ENCODE data around the gene ZKSCAN4. TPM values are rescaled to one million over a fixed set of nuclear protein-coding genes. Genes with fewer than 3 reads are reported as not detected.

ZKSCAN4 gene
- polyA plus RNA-seq, 2 of the 4 experiments (the other 2 are of a cell fraction) = 1.8 to 2.3 TPM

- TF ChIP-seq HOXB13 (CRISPR knock-in tag; IDR thresholded peaks at IDR 0.05; ENCODE audit: low read depth) = no peak
- TF ChIP-seq KDM1A (IDR thresholded peaks at IDR 0.05; ENCODE audit: low read depth) = no peak
- no peak for TF ChIP-seq HDAC2 (IDR thresholded peaks at IDR 0.05)
- TF ChIP-seq, protein P1, sequence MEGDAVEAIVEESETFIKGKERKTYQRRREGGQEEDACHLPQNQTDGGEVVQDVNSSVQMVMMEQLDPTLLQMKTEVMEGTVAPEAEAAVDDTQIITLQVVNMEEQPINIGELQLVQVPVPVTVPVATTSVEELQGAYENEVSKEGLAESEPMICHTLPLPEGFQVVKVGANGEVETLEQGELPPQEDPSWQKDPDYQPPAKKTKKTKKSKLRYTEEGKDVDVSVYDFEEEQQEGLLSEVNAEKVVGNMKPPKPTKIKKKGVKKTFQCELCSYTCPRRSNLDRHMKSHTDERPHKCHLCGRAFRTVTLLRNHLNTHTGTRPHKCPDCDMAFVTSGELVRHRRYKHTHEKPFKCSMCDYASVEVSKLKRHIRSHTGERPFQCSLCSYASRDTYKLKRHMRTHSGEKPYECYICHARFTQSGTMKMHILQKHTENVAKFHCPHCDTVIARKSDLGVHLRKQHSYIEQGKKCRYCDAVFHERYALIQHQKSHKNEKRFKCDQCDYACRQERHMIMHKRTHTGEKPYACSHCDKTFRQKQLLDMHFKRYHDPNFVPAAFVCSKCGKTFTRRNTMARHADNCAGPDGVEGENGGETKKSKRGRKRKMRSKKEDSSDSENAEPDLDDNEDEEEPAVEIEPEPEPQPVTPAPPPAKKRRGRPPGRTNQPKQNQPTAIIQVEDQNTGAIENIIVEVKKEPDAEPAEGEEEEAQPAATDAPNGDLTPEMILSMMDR (IDR thresholded peaks at IDR 0.05) = no peak
These were observed 30.9 kb upstream of the ZKSCAN4 start (continued) for GRCh38 chr6:28282926-28283325.

DNA sequence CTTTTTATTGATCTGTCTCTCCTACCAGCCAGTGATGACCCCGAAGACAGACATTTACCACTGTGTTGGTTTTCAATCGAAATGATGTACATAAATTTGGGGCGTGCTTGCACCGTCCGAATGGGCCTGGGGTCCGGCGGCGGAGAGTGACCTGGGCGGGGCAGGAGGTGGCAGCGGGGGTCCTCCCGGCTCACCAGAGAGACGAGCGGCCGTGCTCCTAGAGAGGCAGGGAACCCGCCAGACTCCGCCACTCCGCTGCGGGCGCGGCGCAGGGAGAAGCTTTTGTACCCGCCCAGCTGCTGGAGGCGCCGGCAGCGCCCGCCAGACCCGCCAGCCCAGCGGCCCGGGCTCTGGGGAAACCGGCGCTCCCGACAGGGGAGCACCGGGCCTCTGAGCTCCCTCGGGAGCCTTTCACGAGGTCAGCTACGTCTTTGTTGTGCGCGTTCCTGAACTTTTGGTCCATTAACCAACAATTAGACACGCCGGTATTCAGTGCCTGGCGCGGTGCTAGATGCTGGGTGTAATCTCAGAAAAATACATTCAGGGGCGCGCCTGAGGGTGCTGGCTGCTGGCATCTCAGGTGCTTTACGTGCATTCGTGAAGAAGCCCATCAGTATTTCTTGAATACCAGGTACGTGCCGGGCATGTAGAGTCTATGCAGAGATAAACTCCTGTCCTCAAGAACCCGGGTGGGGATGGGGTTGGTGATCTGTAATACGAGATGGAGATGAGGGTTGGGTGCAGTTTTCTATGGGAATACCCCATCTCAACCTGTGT, 29.4 kb upstream of the ZKSCAN4 start, which contains the start of gene PGBD1:
TSS of gene PGBD1 (plus strand) at position 285 of the 777 bp plus-strand sequence. CDS start 2,242 bp downstream, outside the sequence.
- Histone ChIP-seq H3K4me2 (peak within 1 kb of the TSS; percentile 68), H3K4me3 (peak within 1 kb of the TSS; percentile 88), H3K27ac (peak within 1 kb of the TSS; percentile 86 to 94), H3K4me1 (0 out of 3 replicates have a peak, but pooled peaks cover 3% of the 10 kb centered on the region), H3K9me3 (no peaks in the 10 kb centered on the region)
- POLR2A ChIA-PET = interaction anchor here (1.0 to 1.5 kb wide), 5 partner anchors 14 to 140 kb away, joined by 4 to 13 read pairs (median 6); partner anchors contain the start of genes ZKSCAN4, ZKSCAN8, ZSCAN26 and ZSCAN31
- CTCF ChIA-PET = interaction anchor here (0.8 kb wide), 2 partner anchors 12 to 54 kb away, joined by 3 read pairs; no protein-coding TSS in a partner anchor
- WGBS (ENCODE audit: missing lambda C conversion rate) = 1% methylated on average over 19 of the region's 50 CpGs
- DNase-seq (ENCODE audit: low read depth in 1 of 2, low spot score in 1 of 2) (peak; percentile 36 to 83), ATAC-seq (peak; percentile 96 to 99), FAIRE-seq (no peak)
- TF ChIP-seq HES2 (IDR thresholded peaks at IDR 0.05) = no peak
- no peak for TF ChIP-seq CBX2 (IDR thresholded peaks at IDR 0.05; ENCODE audit: borderline replicate concordance, low read depth)
- TF ChIP-seq, protein P2, sequence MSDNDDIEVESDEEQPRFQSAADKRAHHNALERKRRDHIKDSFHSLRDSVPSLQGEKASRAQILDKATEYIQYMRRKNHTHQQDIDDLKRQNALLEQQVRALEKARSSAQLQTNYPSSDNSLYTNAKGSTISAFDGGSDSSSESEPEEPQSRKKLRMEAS (IDR thresholded peaks at IDR 0.05) = peak; percentile 42; the same call in 1 of the 2 replicates
- TF ChIP-seq RARB (CRISPR knock-in tag; IDR thresholded peaks at IDR 0.05) = no peak
- no peak for TF ChIP-seq CHD4 (IDR thresholded peaks at IDR 0.05; ENCODE audit: borderline replicate concordance)
- TF ChIP-seq NR3C1 (IDR thresholded peaks at IDR 0.05) = no peak
- peak in 1 of 2 experiments; percentile 68; a peak in 2 of 5 replicates for TF ChIP-seq JUN (IDR thresholded peaks at IDR 0.05)
- TF ChIP-seq TP53 (CRISPR knock-in tag; IDR thresholded peaks at IDR 0.05) = no peak
- TF ChIP-seq, protein P3, sequence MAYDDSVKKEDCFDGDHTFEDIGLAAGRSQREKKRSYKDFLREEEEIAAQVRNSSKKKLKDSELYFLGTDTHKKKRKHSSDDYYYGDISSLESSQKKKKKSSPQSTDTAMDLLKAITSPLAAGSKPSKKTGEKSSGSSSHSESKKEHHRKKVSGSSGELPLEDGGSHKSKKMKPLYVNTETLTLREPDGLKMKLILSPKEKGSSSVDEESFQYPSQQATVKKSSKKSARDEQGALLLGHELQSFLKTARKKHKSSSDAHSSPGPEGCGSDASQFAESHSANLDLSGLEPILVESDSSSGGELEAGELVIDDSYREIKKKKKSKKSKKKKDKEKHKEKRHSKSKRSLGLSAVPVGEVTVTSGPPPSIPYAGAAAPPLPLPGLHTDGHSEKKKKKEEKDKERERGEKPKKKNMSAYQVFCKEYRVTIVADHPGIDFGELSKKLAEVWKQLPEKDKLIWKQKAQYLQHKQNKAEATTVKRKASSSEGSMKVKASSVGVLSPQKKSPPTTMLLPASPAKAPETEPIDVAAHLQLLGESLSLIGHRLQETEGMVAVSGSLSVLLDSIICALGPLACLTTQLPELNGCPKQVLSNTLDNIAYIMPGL (CRISPR knock-in tag; IDR thresholded peaks at IDR 0.05; ENCODE audit: borderline replicate concordance) = no peak
- no peak for TF ChIP-seq MAZ (IDR thresholded peaks at IDR 0.05; ENCODE audit: borderline replicate concordance, low read depth, low read length)
- TF ChIP-seq, protein P4, sequence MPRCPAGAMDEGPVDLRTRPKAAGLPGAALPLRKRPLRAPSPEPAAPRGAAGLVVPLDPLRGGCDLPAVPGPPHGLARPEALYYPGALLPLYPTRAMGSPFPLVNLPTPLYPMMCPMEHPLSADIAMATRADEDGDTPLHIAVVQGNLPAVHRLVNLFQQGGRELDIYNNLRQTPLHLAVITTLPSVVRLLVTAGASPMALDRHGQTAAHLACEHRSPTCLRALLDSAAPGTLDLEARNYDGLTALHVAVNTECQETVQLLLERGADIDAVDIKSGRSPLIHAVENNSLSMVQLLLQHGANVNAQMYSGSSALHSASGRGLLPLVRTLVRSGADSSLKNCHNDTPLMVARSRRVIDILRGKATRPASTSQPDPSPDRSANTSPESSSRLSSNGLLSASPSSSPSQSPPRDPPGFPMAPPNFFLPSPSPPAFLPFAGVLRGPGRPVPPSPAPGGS (IDR thresholded peaks at IDR 0.05) = no peak
- TF ChIP-seq ATOH8 (CRISPR knock-in tag; IDR thresholded peaks at IDR 0.05; ENCODE audit: low read depth) = no peak
- TF ChIP-seq HOXA7 (CRISPR knock-in tag; IDR thresholded peaks at IDR 0.05) = no peak
- TF ChIP-seq PHF8 (IDR thresholded peaks at IDR 0.05; ENCODE audit: borderline replicate concordance, low read depth) = peak; percentile 46
- peak; percentile 19; the same call in 2 of the 3 replicates for TF ChIP-seq SMC3 (IDR thresholded peaks at IDR 0.05)
- TF ChIP-seq TFCP2L1 (CRISPR knock-in tag; IDR thresholded peaks at IDR 0.05) = no peak
- TF ChIP-seq RAD21 (conservative IDR thresholded peaks at IDR 0.05 in 1 of 2, IDR thresholded peaks at IDR 0.05 in 1 of 2) = no peak
- TF ChIP-seq JUNB (IDR thresholded peaks at IDR 0.05) = no peak
- TF ChIP-seq, protein P5, sequence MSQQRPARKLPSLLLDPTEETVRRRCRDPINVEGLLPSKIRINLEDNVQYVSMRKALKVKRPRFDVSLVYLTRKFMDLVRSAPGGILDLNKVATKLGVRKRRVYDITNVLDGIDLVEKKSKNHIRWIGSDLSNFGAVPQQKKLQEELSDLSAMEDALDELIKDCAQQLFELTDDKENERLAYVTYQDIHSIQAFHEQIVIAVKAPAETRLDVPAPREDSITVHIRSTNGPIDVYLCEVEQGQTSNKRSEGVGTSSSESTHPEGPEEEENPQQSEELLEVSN (IDR thresholded peaks at IDR 0.05; ENCODE audit: borderline replicate concordance, low read depth) = no peak; the same call in 1 of the 2 replicates
- no peak for TF ChIP-seq RNF2 (IDR thresholded peaks at IDR 0.05; ENCODE audit: borderline replicate concordance, low read depth)
- TF ChIP-seq POLR2A (IDR thresholded peaks at IDR 0.05; ENCODE audit: low read length) = peak; percentile 46
- no peak for TF ChIP-seq FOXS1 (CRISPR knock-in tag; IDR thresholded peaks at IDR 0.05)
- no peak for TF ChIP-seq FOSB (CRISPR knock-in tag; IDR thresholded peaks at IDR 0.05)
- TF ChIP-seq, protein P1 (IDR thresholded peaks at IDR 0.05) = no peak
- no peak for TF ChIP-seq NFE2L2 (conservative IDR thresholded peaks at IDR 0.05; ENCODE audit: low read length)
